Kidney (tissue), 14 donors: ENCODE measurements around the gene IFNL3. TPM values are rescaled to one million over a fixed set of nuclear protein-coding genes. Genes with fewer than 3 reads are reported as not detected.

Experiments
- DNase-seq, 5 donors: peaks; one replicate each; pipeline ENCODE4 v3.0.0-alpha.2; 2013 to 2020
- FAIRE-seq: peaks from 2 replicates; lab custom pipeline; 2012; peaks lifted over from hg19 to GRCh38; lab: Jason Lieb, UNC
- H3K27ac ChIP-seq, 2 donors: one replicate each; pipeline ENCODE4 v1.7.0; 2013; ENCODE audit warnings: low read depth in 2 of 2, low read length in 2 of 2, inconsistent platforms in 1 of 2
- H3K27me3 ChIP-seq: one replicate; pipeline ENCODE4 v1.7.1; 2013; ENCODE audit warnings: low read length, inconsistent platforms; ENCODE audit not compliant: control insufficient read depth, insufficient read depth
- H3K36me3 ChIP-seq, 3 donors: one replicate each; pipeline versions ENCODE4 v1.7.0 to v1.7.1; 2013; ENCODE audit warnings: low read length in 3 of 3, control low read depth in 1 of 3, inconsistent platforms in 1 of 3; ENCODE audit not compliant: insufficient read depth in 3 of 3, control insufficient read depth in 2 of 3
- H3K4me1 ChIP-seq, 3 donors: one replicate each; pipeline versions ENCODE4 v1.7.0 to v1.7.1; 2013; ENCODE audit warnings: low read length in 3 of 3, inconsistent platforms in 1 of 3, low read depth in 1 of 3; ENCODE audit not compliant: control insufficient read depth in 2 of 3, insufficient read depth in 2 of 3
- H3K4me3 ChIP-seq, 3 donors: one replicate each; pipeline versions ENCODE4 v1.7.0 to v1.8.1; 2013; ENCODE audit warnings: low read length in 3 of 3, control low read depth in 1 of 3, inconsistent platforms in 1 of 3
- H3K9ac ChIP-seq, 3 donors: one replicate each; pipeline versions ENCODE4 v1.7.0 to v1.7.1; 2013; ENCODE audit warnings: low read length in 3 of 3, control low read depth in 1 of 3, inconsistent platforms in 1 of 3
- H3K9me3 ChIP-seq, 3 donors: one replicate each; pipeline versions ENCODE4 v1.7.0 to v1.7.1; 2013; ENCODE audit warnings: low read length in 3 of 3, control low read depth in 1 of 3, inconsistent platforms in 1 of 3; ENCODE audit not compliant: control insufficient read depth in 2 of 3, insufficient read depth in 1 of 3
- CTCF ChIP-seq: IDR thresholded peaks from 3 replicates; pipeline ENCODE4 v1.5.1; 2012; ENCODE audit warnings: mild to moderate bottlenecking, moderate library complexity, borderline replicate concordance; ENCODE audit not compliant: insufficient read depth; ENCODE audit errors: extremely low read depth
- intact Hi-C: fragments of 100-400 bp; cut with DNase I; formaldehyde crosslinking; loops from one replicate; pipeline ENCODE4 v1.11.1; 2022
- polyA plus RNA-seq: library from polyadenylated mRNA; stranded (reverse); fragments of 350-450 nt; fragmentation: Illumina TruSeq; extraction: RNeasy Lipid Tissue Mini Kit (QIAGEN cat#74804); gene quantifications from one replicate; pipeline ENCODE4 v1.2.3, GENCODE V29; 2014; ENCODE audit warnings: low read depth, low replicate concordance; ENCODE audit not compliant: insufficient read depth
- total RNA-seq: library from RNA; stranded (reverse); fragmentation: NEBNext Ultra II Directional; extraction: Animal tissue kit (Norgen Biotek cat#: 25700); gene quantifications from one replicate; pipeline ENCODE4 v1.2.1, GENCODE V29; 2021
- donor health status: control.
- donor health status: control.
- donor health status: control.
- donor health status: control.
- donor health status: control.
- donor health status: DM: yes; HTN: yes; CAD: no.
- donor health status: Normal renal cell carcinoma (clear cell type).

Gene IFNL3
- total and polyA plus RNA-seq, 2 donors from 2014 or later = not detected

GRCh38 chr19:39251846-39252245, 7.0 kb upstream of the IFNL3 start:
- Histone ChIP-seq H3K9me3 (no peaks in the 10 kb centered on the region), H3K27me3 (peaks cover 18% of the 10 kb centered on the region), H3K4me1 (peaks cover 0 to 2% (median 0%) of the 10 kb centered on the region in 3 donors), H3K27ac (no peak overlapping the region), H3K36me3 (no peaks in the 10 kb centered on the region), H3K4me3 (no peak overlapping the region), H3K9ac (no peak overlapping the region)
- no peak for TF ChIP-seq CTCF
- no peak for DNase-seq
- intact Hi-C loops = no loop called here
- FAIRE-seq = no peak

DNA sequence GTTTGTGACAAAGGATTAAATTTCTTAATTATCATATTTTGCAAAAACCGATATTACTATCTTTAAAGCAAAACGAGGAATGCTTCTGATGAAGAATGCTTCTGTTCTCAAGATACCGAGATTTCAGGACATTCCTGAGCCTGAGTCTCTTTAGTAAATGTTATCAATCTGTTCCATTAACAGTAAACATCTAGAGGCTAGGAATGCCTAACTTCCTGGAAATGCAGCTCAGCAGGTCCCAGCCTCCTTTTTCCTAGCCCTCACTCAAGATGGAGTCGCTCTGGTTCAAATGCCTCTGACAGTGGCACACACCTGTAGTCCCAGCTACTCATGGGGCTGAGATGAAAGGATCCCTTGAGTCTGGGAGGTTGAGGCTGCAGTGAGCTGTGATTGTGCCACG, 6.3 kb upstream of the IFNL3 start:
- intact Hi-C loops = no loop called here

GRCh38 chr19:39248806-39249205, 4.0 kb upstream of the IFNL3 start, which contains the start of gene IFNL4:
IFNL4 (minus strand) TSS chr19:39248856.
- no peak for TF ChIP-seq CTCF
- Histone ChIP-seq H3K36me3 (no peaks in the 10 kb centered on the region), H3K4me3 (no peak within 1 kb of the TSS), H3K27ac (no peak within 1 kb of the TSS), H3K9ac (no peak within 1 kb of the TSS), H3K4me1 (peaks cover 0 to 2% (median 0%) of the 10 kb centered on the region in 3 donors), H3K27me3 (peaks cover 18% of the 10 kb centered on the region), H3K9me3 (no peaks in the 10 kb centered on the region)
- FAIRE-seq (no peak), DNase-seq (no peak)
- intact Hi-C loops = no loop called here

More for the DNA sequence above, 6.3 kb upstream of the IFNL3 start:
- Histone ChIP-seq H3K4me3 (no peak overlapping the region), H3K27ac (no peak overlapping the region), H3K4me1 (peaks cover 0 to 2% (median 0%) of the 10 kb centered on the region in 3 donors), H3K9ac (no peak overlapping the region), H3K36me3 (no peaks in the 10 kb centered on the region), H3K27me3 (peaks cover 18% of the 10 kb centered on the region), H3K9me3 (no peaks in the 10 kb centered on the region)
- no peak for TF ChIP-seq CTCF
- DNase-seq (no peak), FAIRE-seq (no peak)
